A549 treated with AZD9567 at 1 μM for 4 hours (cell line): ENCODE results near the gene OR8B12. TPM values are rescaled to one million over a fixed set of nuclear protein-coding genes. Genes with fewer than 3 reads are reported as not detected.

Source experiments
- total RNA-seq: library from RNA; stranded (reverse); fragments of 200-300 nt; extraction: Qiagen RNA extraction; gene quantifications from 5 replicates; pipeline ENCODE4 v1.2.3, GENCODE V29; 2022; ENCODE audit not compliant: insufficient read depth

Gene OR8B12
- total RNA-seq, result not detected in 5 replicates

GRCh38 chr11:124543554-124543953, at the start of gene OR8B12:
TSS of gene OR8B12 (minus strand) at chr11:124543654. CDS start at chr11:124543654, 0 bp downstream.

GRCh38 chr11:124569697-124570096, 26.2 kb upstream of the OR8B12 start, which contains the start of gene OR8A1:
TSS of gene OR8A1 (plus strand) at chr11:124569997. CDS start at chr11:124570120, 123 bp downstream.

Other genes with a start within 250 kb of the OR8B12 start
- not detected in 5 replicates for gene OR8D1, start 229.7 kb downstream of the OR8B12 start, total RNA-seq
- gene OR8D2, start 223.5 kb downstream of the OR8B12 start, total RNA-seq, result not detected in 5 replicates
- not detected in 5 replicates for gene OR8B2, start 159.2 kb downstream of the OR8B12 start, total RNA-seq
- not detected in 5 replicates for gene OR8B3, start 144.6 kb downstream of the OR8B12 start, total RNA-seq
- not detected in 5 replicates for gene OR8B4, start 118.8 kb downstream of the OR8B12 start, total RNA-seq
- not detected in 5 replicates for gene OR8B8, start 98.0 kb downstream of the OR8B12 start, total RNA-seq
- not detected in 5 replicates for gene OR8A1, start 26.3 kb upstream of the OR8B12 start, total RNA-seq
- not detected in 5 replicates for gene PANX3, start 67.8 kb upstream of the OR8B12 start, total RNA-seq
- 11.5 to 17.9 TPM (median 16.5 TPM) in 5 replicates for gene TBRG1, start 79.2 kb upstream of the OR8B12 start, total RNA-seq
- gene SIAE, start 130.1 kb upstream of the OR8B12 start, total RNA-seq, result 14.9 to 22.7 TPM (median 15.6 TPM) in 5 replicates
- 16.9 to 38.2 TPM (median 17.8 TPM) in 5 replicates for gene SPA17, start 130.2 kb upstream of the OR8B12 start, total RNA-seq
- gene NRGN, start 196.3 kb upstream of the OR8B12 start, total RNA-seq, result 4.0 to 11.9 TPM (median 10.6 TPM) in 5 replicates
- not detected in 5 replicates for gene VSIG2, start 208.6 kb upstream of the OR8B12 start, total RNA-seq
- gene ESAM, start 218.6 kb upstream of the OR8B12 start, total RNA-seq, result 7.0 to 13.5 TPM (median 11.6 TPM) in 5 replicates